HepG2 (cell line): ENCODE data around the gene ODC1. TPM values are rescaled to one million over a fixed set of nuclear protein-coding genes. Genes with fewer than 3 reads are reported as not detected.

Experiments
- ATAC-seq: fragments of 200-7000 bp; cut with Tn5 transposase; 3 replicates; pipeline ENCODE4 v1.9.1; 2020; ENCODE audit warnings: mild to moderate bottlenecking, moderate library complexity
- BruUV-seq: library from RNA; stranded (reverse); fragments of 400-500 nt; replicated peaks from 2 replicates; lab custom pipeline; 2021; lab: Mats Ljungman, UMichigan
- CTCF ChIA-PET: fragments of 300-600 bp; formaldehyde crosslinking; extraction: SDS; loops from one replicate; lab custom pipeline; 2021; ENCODE audit warnings: low total read pairs, inconsistent platforms, low intra/inter-chr PET ratio; lab: Yijun Ruan, JAX
- POLR2A ChIA-PET: fragments of 350-600 bp; sonication (Branson Sonifier 250); formaldehyde crosslinking; loops from one replicate; lab custom pipeline; 2020; ENCODE audit warnings: antibody characterized with exemption, inconsistent platforms; lab: Yijun Ruan, JAX
- DNase-seq: peaks from one replicate; pipeline ENCODE4 v3.0.0-alpha.2; 2015; ENCODE audit warnings: low spot score
- FAIRE-seq: peaks from 3 replicates; lab custom pipeline; 2011; peaks lifted over from hg19 to GRCh38; lab: Jason Lieb, UNC
- H2AFZ ChIP-seq: one replicate; pipeline ENCODE4 v1.6.1; 2011; ENCODE audit warnings: low read length, inconsistent platforms
- H3K27ac ChIP-seq: fragments of 300-600 bp; 3 replicates; pipeline ENCODE4 v1.8.0; 2011; ENCODE audit warnings: mixed run types, mild to moderate bottlenecking, mixed read lengths, low read length, inconsistent platforms; ENCODE audit not compliant: insufficient read depth; ENCODE audit errors: extremely low read length
- H3K27me3 ChIP-seq, 2 experiments: fragments of 200-600 bp in 1 of 2; 2 replicates in 1 of 2; 3 replicates in 1 of 2; pipeline versions ENCODE4 v1.6.0 to v1.8.0; 2011; ENCODE audit warnings: low read length in 2 of 2, mild to moderate bottlenecking in 2 of 2, moderate library complexity in 2 of 2, inconsistent platforms in 1 of 2; ENCODE audit not compliant: insufficient read depth in 2 of 2, control insufficient read depth in 1 of 2
- H3K36me3 ChIP-seq, 2 experiments: fragments of 200-600 bp in 1 of 2; replicated peaks in 1 of 2; 2 replicates in 1 of 2; 3 replicates in 1 of 2; pipeline versions ENCODE4 v1.5.1 to v1.8.0; 2011; ENCODE audit warnings: low read length in 2 of 2, inconsistent platforms in 1 of 2; ENCODE audit not compliant: insufficient read depth in 2 of 2, control insufficient read depth in 1 of 2
- H3K4me1 ChIP-seq: 2 replicates; pipeline ENCODE4 v1.5.1; 2012; ENCODE audit warnings: low read length, inconsistent platforms; ENCODE audit not compliant: insufficient read depth
- H3K4me2 ChIP-seq: 2 replicates; pipeline ENCODE4 v1.6.0; 2011; ENCODE audit warnings: low read depth, low read length, inconsistent platforms
- H3K4me3 ChIP-seq, 3 experiments: fragments of 200-600 bp in 1 of 3; sonication (generic), shearing (Covaris generic) in 1 of 3; replicated peaks in 1 of 3; 2 replicates each; pipeline ENCODE4 v1.5.1; 2011 to 2016; ENCODE audit warnings: low read length in 3 of 3, inconsistent platforms in 2 of 3, low read depth in 2 of 3, mild to moderate bottlenecking in 2 of 3, control low read depth in 1 of 3, mixed read lengths in 1 of 3; ENCODE audit not compliant: insufficient read depth in 1 of 3
- H3K79me2 ChIP-seq: one replicate; pipeline ENCODE4 v1.6.1; 2011; ENCODE audit warnings: low read length, inconsistent platforms; ENCODE audit not compliant: insufficient read depth
- H3K9ac ChIP-seq: 2 replicates; pipeline ENCODE4 v1.6.0; 2011; ENCODE audit warnings: mild to moderate bottlenecking, low read depth, low read length, inconsistent platforms; ENCODE audit not compliant: insufficient read depth
- H3K9me3 ChIP-seq: 2 replicates; pipeline ENCODE4 v1.5.1; 2012; ENCODE audit warnings: mild to moderate bottlenecking, low read length
- H4K20me1 ChIP-seq: 2 replicates; pipeline ENCODE4 v1.6.0; 2011; ENCODE audit warnings: inconsistent platforms, mild to moderate bottlenecking, low read length, moderate library complexity; ENCODE audit not compliant: insufficient read depth
- FOXA3 ChIP-seq: IDR thresholded peaks from 2 replicates; pipeline ENCODE4 v1.6.1; 2016; ENCODE audit warnings: missing genetic modification reagents, missing compliant biosample characterization
- IKZF1 ChIP-seq: fragments of 450-650 bp; IDR thresholded peaks from 2 replicates; pipeline ENCODE4 v1.7.1; 2016
- NCOA5 ChIP-seq: sonication (generic); formaldehyde crosslinking; IDR thresholded peaks from 2 replicates; pipeline ENCODE4 v1.4.0; 2020; ENCODE audit warnings: missing genetic modification reagents
- POGK ChIP-seq: sonication (generic); formaldehyde crosslinking; conservative IDR thresholded peaks from 2 replicates; pipeline ENCODE4 v1.8.0; 2022; ENCODE audit warnings: mild to moderate bottlenecking, moderate library complexity, missing genetic modification reagents
- SETDB1 ChIP-seq: sonication (generic); formaldehyde crosslinking; IDR thresholded peaks from 2 replicates; pipeline ENCODE4 v1.5.1; 2020; ENCODE audit warnings: missing genetic modification reagents, mild to moderate bottlenecking, borderline replicate concordance
- SKI ChIP-seq: fragments of 450-650 bp; IDR thresholded peaks from one replicate; pipeline ENCODE4 v1.6.1; 2018; ENCODE audit warnings: mild to moderate bottlenecking; ENCODE audit not compliant: partially characterized antibody
- U2AF2 ChIP-seq: fragments of 200-400 bp; formaldehyde crosslinking; IDR thresholded peaks from 2 replicates; pipeline ENCODE4 v1.6.1; 2017; ENCODE audit warnings: low read depth, mild to moderate bottlenecking, low read length
- ZBTB26 ChIP-seq: IDR thresholded peaks from 2 replicates; pipeline ENCODE4 v1.6.1; 2016; ENCODE audit warnings: missing compliant biosample characterization, missing genetic modification reagents, borderline replicate concordance
- ZC3H4 ChIP-seq: sonication (generic); formaldehyde crosslinking; IDR thresholded peaks from 2 replicates; pipeline ENCODE4 v1.4.0; 2020; ENCODE audit warnings: missing genetic modification reagents, borderline replicate concordance
- ZFP90 ChIP-seq: sonication (generic); formaldehyde crosslinking; IDR thresholded peaks from 2 replicates; pipeline ENCODE4 v1.8.0; 2022; ENCODE audit warnings: missing genetic modification reagents, mild to moderate bottlenecking, inconsistent platforms, borderline replicate concordance
- ZNF326 ChIP-seq: sonication (generic); formaldehyde crosslinking; IDR thresholded peaks from 2 replicates; pipeline ENCODE4 v1.4.0; 2020; ENCODE audit warnings: missing genetic modification reagents, borderline replicate concordance
- ZNF362 ChIP-seq: sonication (generic); formaldehyde crosslinking; IDR thresholded peaks from 2 replicates; pipeline ENCODE4 v1.4.0; 2020; ENCODE audit warnings: missing genetic modification reagents, mild to moderate bottlenecking, borderline replicate concordance
- ZNF639 ChIP-seq: conservative IDR thresholded peaks from 2 replicates; pipeline ENCODE4 v1.6.1; 2018; ENCODE audit warnings: missing genetic modification reagents
- WGBS: methylation state at CpG from one replicate; pipeline ENCODE4 v1.1.6; 2017; ENCODE audit warnings: low lambda C conversion rate; 5-methylcytosine and 5-hydroxymethylcytosine counted together
- in situ Hi-C: cut with HindIII; loops from 2 replicates; pipeline ENCODE4 v1.10.0; 2017; ENCODE audit warnings: low pct_unique_long_range_greater_than_20kb; ENCODE audit not compliant: extremely low pct_ligation_motif_present
- intact Hi-C: fragments of 100-400 bp; cut with micrococcal nuclease; formaldehyde crosslinking; loops from one replicate; pipeline ENCODE4 v1.10.0; 2022; ENCODE audit not compliant: unreplicated experiment
- polyA plus RNA-seq, 8 experiments: library from polyadenylated mRNA; depleted of rRNA in 3 of 8; stranded (reverse) in 7 of 8; unstranded in 1 of 8; fragments of >200 nt; fragmentation: Illumina TruSeq in 4 of 8; extraction: Trizol in 4 of 8; gene quantifications; 2 replicates each; pipeline versions ENCODE4 v1.2.1 to v1.2.3, GENCODE V29; 2011 to 2016; ENCODE audit warnings: low read depth in 4 of 8, missing spikeins in 1 of 8, mixed read lengths in 1 of 8; ENCODE audit not compliant: insufficient read depth in 1 of 8
- total RNA-seq, 5 experiments: library from RNA; depleted of rRNA; stranded (reverse); fragments of >200 nt; fragmentation: Illumina TruSeq; extraction: Trizol; gene quantifications; 2 replicates each; pipeline ENCODE4 v1.2.3, GENCODE V29; 2016; ENCODE audit warnings: low read depth in 1 of 5

ODC1 gene
- total and polyA plus RNA-seq, 2 of the 13 experiments (the other 11 are each of a cell fraction or from before 2014, with no cell fraction given) = 142 to 371 TPM

GRCh38 chr2:10473121-10473756 is 25.1 kb upstream of the ODC1 start (continued):
- no peak for TF ChIP-seq ZBTB26 (CRISPR knock-in tag)

- peaks cover 17% of the 10 kb centered on the region for H3K4me1 ChIP-seq
- no peak overlapping the region for H3K9ac ChIP-seq
- no peak for DNase-seq
- CTCF ChIA-PET = no interaction called here
- 63% methylated on average over 2 of the region's 2 CpGs for WGBS
- no TSS peak for BruUV-seq
- no peak overlapping the region for H2AFZ ChIP-seq
- in situ Hi-C loops = loop anchor here (10.0 kb wide), 1 partner anchor 193 kb away; no protein-coding TSS in a partner anchor
- no peak overlapping the region for H3K4me2 ChIP-seq
- intact Hi-C loops = no loop called here
- no peaks in the 10 kb centered on the region for H3K79me2 ChIP-seq
- H3K9me3 ChIP-seq = no peaks in the 10 kb centered on the region
- POLR2A ChIA-PET = interaction anchor here (0.9 to 2.1 kb wide), 2 partner anchors 22 to 24 kb away, joined by 3 to 9 read pairs; partner anchors contain the start of gene ODC1
- ATAC-seq = no peak
- H3K36me3 ChIP-seq = no peaks in the 10 kb centered on the region
- H3K27me3 ChIP-seq = peaks cover 16 to 75% of the 10 kb centered on the region in 2 experiments; a peak in 4 of 5 replicates
- FAIRE-seq = no peak
- H3K4me3 ChIP-seq = no peak overlapping the region
- H4K20me1 ChIP-seq = no peaks in the 10 kb centered on the region
- H3K27ac ChIP-seq = no peak overlapping the region
- no peak for TF ChIP-seq ZNF326 (CRISPR knock-in tag)
- no peak for TF ChIP-seq NCOA5 (CRISPR knock-in tag)
- TF ChIP-seq ZNF362 = no peak
- no peak for TF ChIP-seq ZNF639 (CRISPR knock-in tag)
- no peak for TF ChIP-seq SETDB1 (CRISPR knock-in tag)
- TF ChIP-seq ZC3H4 (CRISPR knock-in tag) = no peak
- TF ChIP-seq POGK = no peak
- no peak for TF ChIP-seq ZFP90 (CRISPR knock-in tag)
- TF ChIP-seq SKI = no peak
- TF ChIP-seq FOXA3 (CRISPR knock-in tag) = no peak
- TF ChIP-seq U2AF2 = no peak
- TF ChIP-seq IKZF1 = no peak
These were observed 23.8 kb upstream of the ODC1 start for GRCh38 chr2:10471955-10472354.
